ENCODE results near the gene ADAMTS12.
A peak's percentile ranks its signal among the peaks of the same experiment; 100 is the strongest.

Gene ADAMTS12

GRCh38 chr5:33841891-33842290 lies 49.9 kb downstream of the ADAMTS12 start:
- Histone ChIP-seq H3K36me3 (ENCODE audit: low read depth) (no peaks in the 10 kb centered on the region), H3K9me3 (ENCODE audit: severe bottlenecking) (no peaks in the 10 kb centered on the region), H3K27ac (ENCODE audit: poor library complexity, severe bottlenecking) (peak overlapping the region; percentile 84), H3K4me1 (ENCODE audit: insufficient read depth, poor library complexity, severe bottlenecking) (peaks cover 25% of the 10 kb centered on the region), H3K27me3 (ENCODE audit: insufficient read depth, poor library complexity, severe bottlenecking) (no peaks in the 10 kb centered on the region), H3K4me3 (ENCODE audit: severe bottlenecking) (no peak overlapping the region)
- DNase-seq (ENCODE audit: low spot score) (no peak), ATAC-seq (ENCODE audit: low read depth) (peak; percentile 81)
- TF ChIP-seq CTCF (IDR thresholded peaks at IDR 0.05; ENCODE audit: poor library complexity, severe bottlenecking) = no peak

- Histone ChIP-seq H3K27me3 (ENCODE audit: insufficient read depth, poor library complexity, severe bottlenecking) (no peaks in the 10 kb centered on the region), H3K4me1 (ENCODE audit: insufficient read depth, poor library complexity, severe bottlenecking) (peaks cover 25% of the 10 kb centered on the region), H3K36me3 (ENCODE audit: low read depth) (no peaks in the 10 kb centered on the region), H3K4me3 (ENCODE audit: severe bottlenecking) (no peak overlapping the region), H3K27ac (ENCODE audit: poor library complexity, severe bottlenecking) (peak overlapping the region; percentile 84), H3K9me3 (ENCODE audit: severe bottlenecking) (no peaks in the 10 kb centered on the region)
- ATAC-seq (ENCODE audit: low read depth) = no peak
- TF ChIP-seq CTCF (IDR thresholded peaks at IDR 0.05; ENCODE audit: poor library complexity, severe bottlenecking) = no peak
- DNase-seq (ENCODE audit: low spot score) = no peak
These were observed 50.8 kb downstream of the ADAMTS12 start for GRCh38 chr5:33840927-33841547.

GRCh38 chr5:33837301-33837700 lies 54.5 kb downstream of the ADAMTS12 start:
- Histone ChIP-seq H3K27me3 (ENCODE audit: insufficient read depth, poor library complexity, severe bottlenecking) (no peaks in the 10 kb centered on the region), H3K4me1 (ENCODE audit: insufficient read depth, poor library complexity, severe bottlenecking) (peaks cover 7% of the 10 kb centered on the region), H3K36me3 (ENCODE audit: low read depth) (no peaks in the 10 kb centered on the region), H3K4me3 (ENCODE audit: severe bottlenecking) (no peak overlapping the region), H3K27ac (ENCODE audit: poor library complexity, severe bottlenecking) (no peak overlapping the region), H3K9me3 (ENCODE audit: severe bottlenecking) (no peaks in the 10 kb centered on the region)
- TF ChIP-seq CTCF (IDR thresholded peaks at IDR 0.05; ENCODE audit: poor library complexity, severe bottlenecking) = no peak
- ATAC-seq (ENCODE audit: low read depth) (no peak), DNase-seq (ENCODE audit: low spot score) (no peak)

GRCh38 chr5:33834334-33834733 lies 57.5 kb downstream of the ADAMTS12 start:
- DNase-seq (ENCODE audit: low spot score) = no peak
- no peaks in the 10 kb centered on the region for H3K9me3 ChIP-seq (ENCODE audit: severe bottlenecking)
- no peaks in the 10 kb centered on the region for H3K27me3 ChIP-seq (ENCODE audit: insufficient read depth, poor library complexity, severe bottlenecking)
- ATAC-seq (ENCODE audit: low read depth) = peak; percentile 62
- peak overlapping the region; percentile 1 for H3K27ac ChIP-seq (ENCODE audit: poor library complexity, severe bottlenecking)
- H3K4me1 ChIP-seq (ENCODE audit: insufficient read depth, poor library complexity, severe bottlenecking) = no peaks in the 10 kb centered on the region
- no peak for TF ChIP-seq CTCF (IDR thresholded peaks at IDR 0.05; ENCODE audit: poor library complexity, severe bottlenecking)
- H3K36me3 ChIP-seq (ENCODE audit: low read depth) = no peaks in the 10 kb centered on the region
- H3K4me3 ChIP-seq (ENCODE audit: severe bottlenecking) = no peak overlapping the region

GRCh38 chr5:33833237-33833575 lies 58.6 kb downstream of the ADAMTS12 start:
- no peaks in the 10 kb centered on the region for H3K36me3 ChIP-seq (ENCODE audit: low read depth)
- no peak overlapping the region for H3K4me3 ChIP-seq (ENCODE audit: severe bottlenecking)
- ATAC-seq (ENCODE audit: low read depth) = no peak
- H3K9me3 ChIP-seq (ENCODE audit: severe bottlenecking) = no peaks in the 10 kb centered on the region
- peaks cover 3% of the 10 kb centered on the region for H3K4me1 ChIP-seq (ENCODE audit: insufficient read depth, poor library complexity, severe bottlenecking)
- TF ChIP-seq CTCF (IDR thresholded peaks at IDR 0.05; ENCODE audit: poor library complexity, severe bottlenecking) = no peak
- no peak for DNase-seq (ENCODE audit: low spot score)
- no peak overlapping the region for H3K27ac ChIP-seq (ENCODE audit: poor library complexity, severe bottlenecking)
- no peaks in the 10 kb centered on the region for H3K27me3 ChIP-seq (ENCODE audit: insufficient read depth, poor library complexity, severe bottlenecking)

All from RWPE2 (cell line).